Stimulated activated CD4-positive, alpha-beta T cell treated with anti-CD3 and anti-CD28 coated beads, Interleukin-1b, Interleukin-23, amount 100 ng/mL, for 24 hours (primary cell): ENCODE measurements around the gene SPACDR.
"Not testable (repeated sequence)": the region's sequence is repeated elsewhere in the genome, so short reads cannot be mapped to it uniquely, and the experiment has no call there.

Experiments used
- DNase-seq, 4 experiments: peaks; one replicate each; pipeline ENCODE4 v3.0.0-alpha.2; 2020; ENCODE audit warnings: low read depth in 4 of 4, low spot score in 1 of 4

The SPACDR gene

GRCh38 chr7:100464210-100464660 is at the start of gene SPACDR:
Gene SPACDR, minus strand, starts transcription at chr7:100464260. Its CDS starts 235 bp downstream, at chr7:100464025.
- no peak for DNase-seq

GRCh38 chr7:100513212-100513810 is 49.3 kb upstream of the SPACDR start:
- DNase-seq = no peak

- no peak for DNase-seq
Measured at GRCh38 chr7:100510437-100511239, 46.6 kb upstream of the SPACDR start.

GRCh38 chr7:100509231-100509630 is 45.2 kb upstream of the SPACDR start:
- no peak for DNase-seq

GRCh38 chr7:100506356-100506923 is 42.4 kb upstream of the SPACDR start:
- no peak for DNase-seq

- DNase-seq = no peak
Measured at GRCh38 chr7:100504887-100505611, 41.0 kb upstream of the SPACDR start.

GRCh38 chr7:100504031-100504430 is 40.0 kb upstream of the SPACDR start:
- DNase-seq = not testable (repeated sequence)

- not testable (repeated sequence) for DNase-seq
Measured at GRCh38 chr7:100500743-100501142, 36.7 kb upstream of the SPACDR start.

- DNase-seq = no peak
Measured at GRCh38 chr7:100496509-100496908, 32.4 kb upstream of the SPACDR start.

GRCh38 chr7:100493476-100494264 is 29.6 kb upstream of the SPACDR start:
- peak in 1 of 4 experiments; percentile 54 for DNase-seq

GRCh38 chr7:100492738-100493475 is 28.8 kb upstream of the SPACDR start:
- no peak for DNase-seq

- no peak for DNase-seq
Measured at GRCh38 chr7:100491192-100491578, 27.1 kb upstream of the SPACDR start.

GRCh38 chr7:100490483-100491191 is 26.6 kb upstream of the SPACDR start:
- DNase-seq = no peak

GRCh38 chr7:100489824-100490223 is 25.8 kb upstream of the SPACDR start:
- no peak for DNase-seq

- no peak for DNase-seq
Measured at GRCh38 chr7:100489121-100489520, 25.1 kb upstream of the SPACDR start.

- DNase-seq = no peak
Measured at GRCh38 chr7:100488333-100489095, 24.5 kb upstream of the SPACDR start.

GRCh38 chr7:100486753-100487446 is 22.8 kb upstream of the SPACDR start:
- DNase-seq = no peak

GRCh38 chr7:100486111-100486636 is 22.1 kb upstream of the SPACDR start:
- no peak for DNase-seq
